HG02610 (cell line): ENCODE results near the gene KCND2.
"Not testable (repeated sequence)": the region's sequence is repeated elsewhere in the genome, so short reads cannot be mapped to it uniquely, and the experiment has no call there.

Experiments
- ATAC-seq: cut with Tn5 transposase; IDR thresholded peaks from one replicate; pipeline ENCODE4 v1.9.1; 2021; ENCODE audit warnings: mild to moderate bottlenecking, moderate library complexity; ENCODE audit not compliant: unreplicated experiment

The KCND2 gene

DNA sequence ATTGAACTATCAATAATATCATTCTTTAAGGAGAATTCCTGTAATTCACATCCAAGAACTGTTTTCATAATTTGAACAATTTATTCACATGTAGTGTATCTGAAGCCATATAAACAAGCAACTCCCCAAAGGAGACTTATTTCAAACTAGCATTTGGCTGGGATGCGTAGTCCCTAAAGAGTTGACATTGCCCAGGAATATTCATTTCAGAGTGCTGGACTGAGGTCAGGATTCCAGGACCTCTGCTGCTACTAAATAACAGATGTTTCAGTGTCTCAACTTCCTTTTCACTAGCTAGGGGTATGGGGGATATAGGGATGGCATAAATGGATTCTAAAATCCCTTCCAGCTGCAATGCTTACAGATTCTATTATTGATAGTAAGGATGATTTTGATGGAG lies 408.0 kb downstream of the KCND2 start:
- ATAC-seq, result no peak

DNA sequence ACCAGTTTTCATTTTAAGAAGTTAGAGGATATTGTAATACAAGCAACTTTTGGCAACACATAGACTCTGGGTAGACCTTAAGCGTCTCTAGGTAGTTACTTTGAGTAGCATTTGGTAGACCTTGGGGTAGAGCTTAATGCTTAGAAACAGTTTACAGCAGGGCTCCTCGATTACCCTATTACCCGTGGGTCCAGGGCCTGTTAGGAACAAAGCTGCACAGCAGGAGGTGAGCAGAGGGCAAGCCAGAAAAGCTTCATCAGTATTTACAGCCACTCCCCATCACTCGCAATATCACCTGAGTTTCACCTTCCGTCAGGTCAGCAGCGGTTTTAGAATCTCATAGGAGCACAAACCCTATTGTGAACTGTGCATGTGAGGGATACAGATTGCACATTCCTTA lies 411.5 kb downstream of the KCND2 start:
- ATAC-seq, result no peak

DNA sequence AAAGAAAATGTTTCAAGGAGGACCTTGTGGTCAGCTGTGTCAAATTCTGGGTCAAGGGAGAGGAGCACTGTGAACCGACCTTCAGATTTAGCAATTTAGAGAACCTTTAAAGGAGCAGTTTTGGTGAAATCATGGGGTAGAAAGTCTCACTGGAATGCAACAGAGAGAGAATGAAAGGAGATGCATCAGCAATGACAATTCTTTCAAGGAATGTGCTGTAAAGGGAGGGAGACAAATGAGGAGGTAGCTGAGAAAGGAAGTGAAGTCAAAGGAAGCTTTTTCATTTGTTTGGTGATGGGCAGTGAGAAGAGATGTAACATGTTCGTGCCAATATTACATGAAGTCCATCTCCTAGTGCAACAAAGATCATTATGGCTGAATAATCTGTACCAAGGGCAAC lies 418.9 kb downstream of the KCND2 start:
- ATAC-seq, result no peak

DNA sequence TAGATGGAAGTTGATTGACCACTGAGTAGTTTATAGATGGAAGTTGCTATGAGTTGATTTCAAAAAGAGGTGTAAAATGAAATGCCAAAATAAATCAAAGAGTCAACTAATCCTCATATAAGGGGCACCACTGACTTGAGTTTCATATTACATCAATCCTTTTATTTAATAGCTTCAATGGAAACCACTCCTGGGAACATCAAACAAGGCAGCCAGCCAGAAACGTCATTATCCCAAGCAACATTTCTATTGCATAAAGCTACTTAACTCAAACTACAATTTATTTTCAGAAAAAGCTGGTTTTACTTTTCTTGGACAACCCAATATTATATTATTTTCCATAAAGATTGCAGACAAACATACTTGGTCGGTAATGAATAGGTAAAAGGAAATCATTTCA lies 422.9 kb downstream of the KCND2 start:
- ATAC-seq, result no peak

DNA sequence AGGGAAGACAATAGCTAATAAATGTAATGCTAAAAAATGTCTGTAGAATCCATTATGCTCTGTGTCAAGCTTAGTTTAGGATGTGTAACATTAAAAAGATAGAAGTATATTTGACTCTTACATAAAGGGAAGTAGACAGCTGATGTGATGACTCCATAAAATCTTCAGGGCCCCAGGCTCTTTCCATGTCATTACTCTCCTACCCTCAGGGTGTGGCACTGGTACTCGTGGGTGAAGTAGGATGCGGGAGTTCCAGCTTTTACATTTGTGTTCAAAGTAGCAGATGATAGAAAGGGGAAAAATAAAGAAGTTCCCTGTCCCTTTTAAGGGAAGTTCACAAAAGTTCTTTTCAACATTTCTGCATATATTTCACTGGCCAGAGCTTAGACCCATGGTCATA lies 427.8 kb downstream of the KCND2 start:
- ATAC-seq, result no peak

DNA sequence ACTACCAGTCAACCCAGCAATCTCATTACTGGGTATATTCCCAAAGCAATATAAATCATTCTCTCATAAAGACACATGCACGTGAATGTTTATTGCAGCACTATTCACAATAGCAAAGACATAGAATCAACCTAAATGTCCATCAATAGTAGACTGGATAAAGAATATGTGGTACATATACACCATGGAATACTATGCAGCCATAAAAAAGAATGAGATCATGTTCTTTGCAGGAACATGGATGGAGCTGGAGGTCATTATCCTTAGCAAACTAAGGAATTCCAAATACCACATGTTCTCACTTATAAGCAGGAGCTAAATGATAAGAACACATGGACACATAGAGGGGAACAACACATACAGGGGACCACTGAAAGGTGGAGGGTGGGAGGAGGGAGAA lies 429.4 kb downstream of the KCND2 start:
- ATAC-seq, result not testable (repeated sequence)

DNA sequence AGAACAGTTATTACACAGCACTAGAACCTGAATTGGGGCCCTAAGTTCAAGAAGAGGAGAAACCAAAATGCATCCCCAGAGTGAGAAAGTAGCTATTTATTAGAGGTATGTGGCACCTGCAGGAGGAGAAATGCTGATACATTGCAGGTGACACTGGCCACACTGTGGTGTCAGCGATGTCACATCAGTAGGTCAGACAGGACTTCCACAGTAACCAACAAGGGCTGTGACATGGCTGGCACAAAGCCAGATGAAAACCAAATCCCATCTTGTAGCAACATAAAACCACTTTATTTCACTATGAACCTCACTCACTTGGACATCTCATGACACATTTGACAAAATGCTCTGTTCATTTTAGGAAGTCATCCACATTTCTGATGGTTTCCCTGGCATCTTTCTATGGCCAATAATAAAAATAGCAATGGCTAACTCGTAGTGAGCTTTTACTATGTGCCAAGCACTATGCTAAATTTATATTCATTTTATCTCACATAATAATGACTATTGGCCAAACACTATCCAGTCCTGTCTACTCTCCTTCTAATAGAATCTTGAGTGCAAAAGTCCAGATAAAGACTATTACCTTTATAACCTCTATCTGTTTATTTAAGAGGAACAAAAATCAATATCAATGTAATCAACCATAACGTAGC lies 430.7 kb downstream of the KCND2 start:
- no peak for ATAC-seq

DNA sequence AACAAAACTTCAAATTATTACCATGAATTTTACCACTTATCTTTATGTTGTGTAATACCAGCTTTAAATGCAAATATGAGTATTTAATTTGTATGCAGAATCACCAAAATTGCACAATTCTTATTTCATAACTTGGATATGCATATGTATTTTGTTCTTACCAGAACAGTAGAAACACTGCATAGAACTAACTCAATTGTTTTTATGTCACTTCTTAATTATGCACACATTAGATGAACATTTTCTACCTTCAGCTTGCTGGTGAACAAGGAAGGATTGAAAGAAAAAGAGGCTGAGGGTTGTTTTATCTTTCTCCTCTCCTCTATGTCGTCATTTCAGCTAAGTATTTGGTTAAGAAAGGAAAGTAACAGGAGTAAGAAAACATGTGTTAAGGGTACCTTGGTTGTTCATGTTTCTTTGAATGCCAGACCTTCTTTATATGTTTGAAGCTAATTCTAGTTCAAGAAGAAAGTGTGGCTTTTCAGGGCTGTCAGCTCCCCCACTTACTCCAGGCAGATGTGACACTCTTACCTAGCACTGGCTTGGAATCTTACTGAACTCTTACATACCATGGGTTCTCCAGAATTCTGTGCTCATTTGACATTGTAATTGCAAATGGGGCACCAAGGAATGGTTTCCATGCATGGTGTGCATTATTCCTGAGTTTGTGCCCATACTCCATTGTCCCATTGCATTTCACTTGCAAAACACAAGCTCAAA lies 436.4 kb downstream of the KCND2 start:
- no peak for ATAC-seq

DNA sequence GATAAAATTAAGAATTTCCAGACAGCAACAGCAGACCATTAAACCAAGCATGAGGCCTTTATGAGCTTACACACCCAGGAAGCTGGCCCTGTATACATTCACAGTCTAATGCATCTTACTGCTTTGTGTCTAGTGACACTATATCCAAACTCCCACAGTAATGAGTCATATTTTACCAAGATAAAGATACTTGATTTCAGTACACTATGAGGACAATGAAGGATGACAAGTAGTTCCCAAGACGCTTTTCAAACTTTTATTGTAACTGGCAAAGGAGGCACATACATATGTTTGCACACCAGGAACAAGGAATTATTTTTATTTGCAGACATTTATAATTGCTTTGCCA lies 437.0 kb downstream of the KCND2 start:
- no peak for ATAC-seq

DNA sequence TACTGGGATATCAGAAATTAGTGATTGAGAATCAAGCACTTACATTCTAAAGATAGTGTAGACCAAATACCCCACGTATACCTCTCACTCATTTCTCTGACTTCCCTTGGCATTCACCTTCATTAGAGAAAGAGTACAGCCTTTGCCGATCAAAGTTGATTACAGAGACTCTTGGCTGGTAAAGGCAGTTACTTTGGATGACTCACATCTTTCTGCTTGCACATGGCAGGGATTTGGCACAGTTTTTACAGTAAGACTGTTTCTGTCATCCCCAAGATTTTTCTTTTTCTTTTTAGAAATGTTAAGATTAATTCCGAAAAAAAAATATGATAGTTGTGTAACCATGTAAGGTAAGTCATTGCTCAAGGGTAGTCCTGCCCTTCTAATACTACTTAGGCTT lies 442.0 kb downstream of the KCND2 start:
- ATAC-seq, result no peak

DNA sequence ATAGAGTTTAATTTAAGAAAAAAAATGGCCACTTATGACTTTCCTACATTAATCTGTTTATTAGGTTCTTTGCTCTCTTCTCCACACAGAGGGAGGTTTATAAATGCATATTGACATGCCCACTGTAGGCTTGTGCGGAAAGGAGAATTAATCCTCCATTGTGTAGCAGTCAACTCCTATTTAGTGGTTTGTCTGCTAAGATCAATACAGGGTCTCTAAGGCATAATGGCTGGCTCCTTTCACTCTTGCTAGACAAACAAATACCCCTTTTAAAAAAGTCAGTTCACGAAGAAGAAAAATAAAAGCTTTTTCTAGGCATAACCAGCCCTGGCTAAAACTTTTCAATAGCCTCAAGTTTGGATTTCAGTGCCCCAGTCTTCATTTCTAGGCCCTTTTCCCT lies 443.3 kb downstream of the KCND2 start:
- no peak for ATAC-seq

DNA sequence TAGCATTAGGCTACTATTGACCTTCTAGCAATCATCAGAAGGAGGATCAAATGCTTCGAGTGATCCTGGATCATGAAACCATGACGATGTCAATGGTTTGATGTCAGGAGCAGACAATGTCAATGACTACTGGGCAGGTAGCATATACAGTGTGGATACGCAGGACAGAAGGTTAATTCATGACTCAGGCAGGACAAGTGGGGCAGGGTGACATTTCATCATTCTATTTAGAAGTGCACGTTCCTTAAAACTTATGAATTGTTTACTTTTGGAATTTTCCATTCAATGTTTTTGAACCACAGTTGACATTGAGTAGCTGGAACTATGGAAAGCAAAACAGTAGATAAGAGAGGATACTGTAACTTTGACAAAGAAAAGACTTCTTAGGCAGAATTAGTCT lies 444.2 kb downstream of the KCND2 start:
- no peak for ATAC-seq

DNA sequence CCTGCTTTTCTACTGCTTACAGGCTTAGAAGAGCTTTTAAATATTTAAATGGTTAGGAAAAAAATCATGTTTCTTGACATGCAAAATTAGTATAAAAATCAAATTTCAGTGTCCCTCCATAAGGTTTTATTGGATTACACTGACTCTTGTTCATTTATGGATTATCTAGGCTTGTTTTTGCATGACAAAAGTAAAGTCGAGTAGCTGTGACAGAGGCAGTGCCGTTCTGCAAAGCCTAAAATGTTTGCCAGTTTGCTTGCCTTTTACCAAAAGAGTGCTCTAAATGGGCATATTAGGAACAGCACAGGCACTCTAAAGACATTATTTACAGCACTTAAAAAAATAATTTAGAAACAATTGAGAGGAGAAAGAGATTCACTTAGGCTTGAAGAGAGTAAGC lies 445.4 kb downstream of the KCND2 start:
- no peak for ATAC-seq

DNA sequence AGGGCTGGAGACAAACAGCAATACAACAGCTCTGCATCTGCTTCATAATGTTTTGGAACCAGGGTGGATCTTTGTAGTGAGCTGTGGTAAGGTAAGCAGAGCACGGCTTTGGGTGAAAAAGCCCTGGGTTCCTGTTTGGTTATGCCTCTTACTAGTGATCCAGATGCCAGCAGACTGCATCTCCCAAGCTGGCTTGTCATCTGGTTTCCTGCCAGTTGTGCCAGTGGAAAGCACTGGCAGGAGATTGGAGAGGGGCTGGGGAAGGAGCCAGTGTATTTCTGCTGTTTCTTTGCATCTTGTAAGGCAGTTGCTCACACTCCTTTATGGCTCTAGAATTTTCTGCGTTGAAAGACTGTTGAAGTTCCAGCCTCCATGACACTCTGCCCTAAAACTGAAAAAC lies 447.3 kb downstream of the KCND2 start:
- peak; percentile 43 for ATAC-seq

DNA sequence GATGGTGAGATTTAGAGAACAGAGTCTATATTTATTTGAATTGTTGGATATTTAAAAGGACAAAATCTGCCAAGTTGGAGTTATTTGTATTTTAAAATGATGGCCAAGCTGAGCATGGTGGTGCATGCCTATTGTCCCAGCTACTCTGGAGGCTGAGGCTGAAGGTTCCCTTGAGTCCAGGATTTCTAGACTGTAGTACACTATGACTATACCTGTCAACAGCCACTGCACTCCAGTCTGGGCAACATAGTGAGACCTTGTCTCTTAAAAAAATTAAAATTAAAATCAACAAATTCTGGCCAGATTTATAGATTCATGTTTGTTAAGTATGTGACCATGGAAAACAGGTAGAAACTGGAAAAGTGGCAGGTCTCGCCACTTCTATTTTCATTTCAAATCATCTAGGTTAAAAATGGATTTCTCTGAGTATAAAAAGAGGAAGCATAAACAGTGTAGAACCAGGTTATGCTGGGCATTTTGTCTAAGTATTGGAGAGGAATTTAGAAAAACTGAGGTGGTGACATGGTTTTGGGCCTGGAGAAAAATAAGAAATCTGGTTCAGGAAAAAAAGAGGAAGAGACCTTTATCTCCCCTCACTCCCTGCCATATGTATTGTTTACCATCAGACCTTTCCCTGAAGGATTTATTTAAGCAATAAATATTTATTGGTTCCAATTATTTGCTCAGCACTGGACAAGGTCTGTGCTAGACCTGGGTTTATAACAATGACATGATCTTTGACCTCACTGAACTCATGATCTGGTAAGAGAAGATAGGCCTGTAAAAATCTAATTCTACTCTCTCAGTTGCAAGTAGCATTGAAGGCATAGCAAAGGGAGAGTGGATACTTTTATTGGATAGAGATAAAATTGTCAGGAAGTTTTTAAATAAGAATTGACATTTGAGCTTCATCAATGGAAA lies 450.8 kb downstream of the KCND2 start:
- peak; percentile 42 for ATAC-seq

DNA sequence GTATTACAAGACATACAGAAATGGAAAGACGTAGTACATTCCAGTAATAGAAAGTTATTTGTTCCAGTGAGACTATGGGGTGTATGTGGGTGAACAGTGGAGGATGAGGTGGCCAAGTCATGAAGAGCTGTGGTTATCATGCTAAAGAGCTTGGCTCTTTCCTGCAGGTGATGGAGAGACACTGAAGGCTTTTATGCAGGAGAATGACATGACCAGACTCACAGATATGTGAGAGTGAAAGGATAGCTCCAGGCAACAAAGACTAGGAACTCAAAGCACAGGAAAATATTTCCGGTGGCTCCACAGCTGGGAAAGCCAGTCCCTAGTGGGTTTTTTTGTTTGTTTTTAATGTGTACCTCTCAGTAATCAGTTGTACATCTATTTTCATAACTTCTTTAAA lies 451.5 kb downstream of the KCND2 start:
- no peak for ATAC-seq

DNA sequence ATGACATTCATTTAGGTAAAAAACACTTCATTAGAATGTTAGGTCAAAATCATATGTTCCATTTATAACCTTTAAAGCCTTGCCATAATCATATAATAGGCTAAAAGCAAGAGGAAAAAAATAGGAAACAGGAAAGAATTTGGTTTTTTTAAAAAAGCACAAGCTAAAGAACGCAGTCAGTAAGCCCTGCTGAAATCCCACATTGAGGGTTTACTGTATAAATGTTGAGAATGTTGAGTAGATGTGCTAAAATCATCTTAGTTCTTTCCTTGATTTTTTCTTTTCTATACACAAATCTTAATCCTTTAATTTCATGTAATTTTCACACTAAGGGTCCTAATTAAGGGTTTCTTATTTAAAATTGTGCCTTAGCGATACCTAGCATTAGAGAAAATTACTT lies 452.0 kb downstream of the KCND2 start:
- ATAC-seq, result no peak

DNA sequence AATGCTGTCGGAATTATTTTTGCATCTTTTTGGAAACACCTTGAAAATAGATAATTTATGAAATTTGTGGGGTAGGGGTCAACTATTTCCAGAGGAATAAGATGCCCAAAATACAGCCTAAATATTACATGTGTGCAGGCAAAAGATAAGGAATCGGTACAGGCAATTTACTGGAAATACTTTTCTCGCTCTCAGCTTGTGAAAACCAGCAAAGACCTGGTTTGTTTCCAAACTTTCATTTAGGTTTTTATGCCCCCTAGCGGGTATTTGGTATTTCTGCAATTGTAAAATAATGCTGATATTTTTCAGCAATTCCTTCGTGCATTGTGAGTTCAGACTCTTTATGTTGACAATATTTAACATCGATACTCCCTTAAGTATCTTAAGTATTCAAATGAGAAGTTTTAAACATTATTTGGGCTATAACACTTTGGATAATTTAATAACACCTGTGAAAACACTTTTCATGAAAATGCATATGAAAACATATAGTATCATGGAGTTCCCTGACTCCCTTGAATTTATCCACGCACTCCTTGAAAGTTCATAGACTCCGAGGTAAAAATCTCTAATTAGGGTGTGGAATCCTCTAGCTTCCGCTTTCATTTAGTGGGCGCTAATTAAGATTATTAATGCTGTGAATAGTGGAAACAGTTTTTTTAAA lies 452.5 kb downstream of the KCND2 start:
- no peak for ATAC-seq

DNA sequence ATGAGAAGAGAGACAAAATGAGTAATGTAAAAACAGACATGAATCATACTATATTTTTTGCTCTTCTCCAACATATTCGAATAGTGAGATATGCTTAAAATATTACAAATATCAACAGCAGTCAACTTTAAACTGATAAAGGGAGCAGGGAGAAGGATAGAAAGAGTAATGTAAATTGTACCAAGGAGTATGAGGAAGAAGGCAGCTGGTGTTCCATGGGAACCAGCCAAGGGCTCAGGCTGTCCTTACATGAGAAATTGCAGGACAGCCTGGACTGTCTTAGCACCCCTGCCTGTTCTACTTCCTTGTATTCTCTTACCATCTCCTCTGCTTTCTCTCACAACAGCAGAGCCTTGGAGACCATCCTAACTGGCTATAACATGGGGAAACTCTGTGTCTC lies 456.3 kb downstream of the KCND2 start:
- no peak for ATAC-seq

DNA sequence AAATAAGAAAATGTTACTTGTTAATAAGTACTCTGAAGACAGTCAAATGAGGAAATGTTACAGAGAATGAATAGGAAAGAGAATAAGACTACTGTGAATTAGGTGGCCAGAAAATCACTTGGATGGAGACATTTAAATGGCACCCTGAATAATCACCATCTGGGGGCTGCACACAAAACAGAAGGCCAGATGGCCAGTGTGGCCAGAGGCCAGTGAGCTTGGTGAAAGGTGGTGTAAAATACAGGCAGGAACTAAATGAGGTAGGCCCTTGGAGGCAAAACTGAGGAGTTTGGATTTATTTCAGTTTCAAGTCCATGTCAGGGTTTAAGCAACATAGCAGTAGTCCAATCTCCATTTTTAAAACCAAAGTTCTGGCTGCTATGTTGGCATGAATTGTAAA lies 458.3 kb downstream of the KCND2 start:
- no peak for ATAC-seq

DNA sequence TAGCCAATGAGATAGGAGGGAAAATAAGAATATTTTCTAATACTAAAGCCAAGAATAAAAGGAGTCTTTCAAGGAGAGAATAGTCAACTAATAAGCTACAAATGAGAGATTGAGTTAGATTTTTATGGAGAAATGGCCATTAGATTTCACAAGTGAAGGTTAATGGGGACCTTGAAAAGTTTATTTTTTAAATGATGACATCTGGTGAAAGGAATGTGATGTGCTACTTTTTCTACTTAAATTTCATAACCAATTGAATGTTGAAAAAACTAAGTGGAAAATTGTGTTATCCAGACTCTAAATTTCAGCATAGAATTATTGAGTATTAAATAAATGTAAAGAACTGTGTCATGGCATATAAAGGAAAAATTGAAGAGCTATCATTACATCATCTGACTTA lies 459.3 kb downstream of the KCND2 start:
- ATAC-seq, result no peak
